GM18505 (cell line): ENCODE results near the gene ZDHHC1.

Source experiments
- ATAC-seq: cut with Tn5 transposase; IDR thresholded peaks from one replicate; pipeline ENCODE4 v1.9.1; 2021; ENCODE audit not compliant: unreplicated experiment
- POLR2A ChIP-seq: IDR thresholded peaks from 4 replicates; pipeline ENCODE4 v1.6.1; 2011; ENCODE audit warnings: borderline replicate concordance; ENCODE audit not compliant: insufficient read depth, insufficient read length; ENCODE audit errors: extremely low read depth

Gene ZDHHC1

DNA sequence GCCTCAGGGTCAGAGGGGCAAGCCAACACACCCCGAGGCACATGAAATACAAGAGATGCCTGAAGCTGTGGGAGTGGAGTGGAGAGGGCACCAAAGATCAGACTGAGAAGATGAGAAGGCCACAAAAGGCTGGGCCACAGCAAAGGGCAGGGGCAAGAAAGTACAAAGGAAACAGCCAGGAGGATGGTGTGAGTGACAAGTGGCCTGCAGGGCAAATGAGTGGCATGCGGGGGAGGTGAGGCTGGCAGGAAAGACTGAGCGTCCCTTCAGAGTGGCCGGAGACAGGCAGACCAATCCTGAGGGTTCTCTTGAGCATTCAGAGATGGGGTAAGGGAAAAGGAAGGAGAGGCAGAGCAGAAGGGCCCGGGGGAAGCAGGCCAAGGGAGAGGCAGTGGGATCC lies 37.8 kb upstream of the ZDHHC1 start:
- TF ChIP-seq POLR2A = no peak
- ATAC-seq = no peak

DNA sequence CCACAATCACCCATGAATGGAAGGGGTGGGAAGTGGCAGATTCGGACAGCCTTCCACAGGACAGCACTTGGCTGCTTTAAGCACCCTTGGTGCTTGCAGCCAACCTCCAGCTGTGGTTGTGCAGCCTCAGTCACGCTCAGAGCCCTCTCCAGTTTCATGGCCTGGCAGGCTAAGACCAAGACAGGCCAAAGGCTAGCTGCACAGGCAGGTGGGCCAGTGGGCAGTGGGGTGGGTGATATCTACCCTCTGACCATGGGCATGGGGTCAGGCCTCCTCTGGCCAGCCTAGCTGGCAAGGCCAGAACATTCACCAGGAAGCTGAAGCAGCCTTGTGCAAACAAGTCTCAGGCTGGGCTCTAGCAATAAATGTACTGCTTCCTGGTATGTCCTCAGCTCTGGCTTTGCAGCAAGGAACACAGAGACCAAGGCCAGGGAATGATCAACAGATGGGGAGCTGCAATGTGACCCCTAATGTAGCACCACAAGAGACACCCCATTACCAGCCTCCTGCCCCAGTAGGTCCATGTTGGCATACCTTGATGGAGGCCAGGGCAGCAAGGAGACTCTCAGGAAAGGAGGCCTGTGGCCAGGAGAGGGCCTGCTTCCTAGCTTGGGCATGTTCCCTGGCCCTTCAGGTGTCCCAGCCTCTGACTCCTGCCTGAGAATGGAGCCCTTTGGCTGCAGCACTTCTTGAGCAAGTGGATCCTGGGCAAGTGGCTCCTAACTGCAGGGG lies 35.6 kb upstream of the ZDHHC1 start:
- no peak for ATAC-seq

GRCh38 chr16:67451061-67451703 lies 34.9 kb upstream of the ZDHHC1 start:
- no peak for TF ChIP-seq POLR2A
- no peak for ATAC-seq

More for the DNA sequence above, 35.6 kb upstream of the ZDHHC1 start:
- no peak for TF ChIP-seq POLR2A

DNA sequence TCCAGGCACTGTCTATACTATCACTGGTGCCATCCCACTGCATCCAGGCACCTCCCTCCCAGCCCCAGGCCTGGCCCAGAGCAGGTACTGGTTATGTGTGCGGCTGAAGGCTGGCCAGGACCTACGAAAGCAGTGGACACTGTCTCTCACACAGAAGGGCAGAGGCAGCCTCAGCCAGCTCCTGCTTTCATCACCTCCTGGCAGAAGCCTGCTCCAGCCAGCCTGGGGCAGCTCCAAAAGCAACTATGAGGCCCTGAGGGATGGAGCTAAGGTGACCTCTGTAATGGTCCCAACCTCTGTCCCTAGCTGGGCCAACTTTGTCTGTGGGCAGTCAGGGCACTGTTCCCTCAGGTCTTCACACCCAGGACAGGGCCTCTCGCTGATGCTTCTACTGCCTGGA lies 33.5 kb upstream of the ZDHHC1 start:
- no peak for ATAC-seq
- no peak for TF ChIP-seq POLR2A

- no peak for TF ChIP-seq POLR2A
- ATAC-seq = no peak
These were observed 33.1 kb upstream of the ZDHHC1 start for GRCh38 chr16:67449336-67449735.

- no peak for TF ChIP-seq POLR2A
- ATAC-seq = no peak
These were observed 32.3 kb upstream of the ZDHHC1 start for GRCh38 chr16:67448580-67448979.

GRCh38 chr16:67447508-67448076 lies 31.3 kb upstream of the ZDHHC1 start:
- no peak for TF ChIP-seq POLR2A
- no peak for ATAC-seq

- no peak for ATAC-seq
- TF ChIP-seq POLR2A = no peak
These were observed 30.8 kb upstream of the ZDHHC1 start for GRCh38 chr16:67446968-67447507.

- TF ChIP-seq POLR2A = no peak
- ATAC-seq = no peak
These were observed 29.9 kb upstream of the ZDHHC1 start for GRCh38 chr16:67445913-67446907.

- no peak for ATAC-seq
These were observed 29.2 kb upstream of the ZDHHC1 start for GRCh38 chr16:67445441-67445912.

DNA sequence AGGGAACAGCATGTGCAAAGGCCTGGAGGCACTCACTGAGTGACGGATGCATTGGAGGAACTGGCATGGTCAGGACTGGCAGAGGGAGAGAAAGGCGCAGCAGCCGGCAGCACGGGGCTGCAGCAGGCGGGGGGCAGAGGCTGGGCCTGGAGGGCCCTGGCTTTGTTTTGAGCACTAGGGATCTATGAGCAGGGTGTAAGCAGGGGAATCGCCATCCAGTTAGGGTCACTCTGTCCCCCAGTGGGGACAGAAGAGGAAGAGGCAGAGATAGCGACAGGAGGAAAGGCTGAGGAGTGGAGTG lies 28.8 kb upstream of the ZDHHC1 start:
- TF ChIP-seq POLR2A = no peak

More at GRCh38 chr16:67445441-67445912, 29.2 kb upstream of the ZDHHC1 start:
- no peak for TF ChIP-seq POLR2A

DNA sequence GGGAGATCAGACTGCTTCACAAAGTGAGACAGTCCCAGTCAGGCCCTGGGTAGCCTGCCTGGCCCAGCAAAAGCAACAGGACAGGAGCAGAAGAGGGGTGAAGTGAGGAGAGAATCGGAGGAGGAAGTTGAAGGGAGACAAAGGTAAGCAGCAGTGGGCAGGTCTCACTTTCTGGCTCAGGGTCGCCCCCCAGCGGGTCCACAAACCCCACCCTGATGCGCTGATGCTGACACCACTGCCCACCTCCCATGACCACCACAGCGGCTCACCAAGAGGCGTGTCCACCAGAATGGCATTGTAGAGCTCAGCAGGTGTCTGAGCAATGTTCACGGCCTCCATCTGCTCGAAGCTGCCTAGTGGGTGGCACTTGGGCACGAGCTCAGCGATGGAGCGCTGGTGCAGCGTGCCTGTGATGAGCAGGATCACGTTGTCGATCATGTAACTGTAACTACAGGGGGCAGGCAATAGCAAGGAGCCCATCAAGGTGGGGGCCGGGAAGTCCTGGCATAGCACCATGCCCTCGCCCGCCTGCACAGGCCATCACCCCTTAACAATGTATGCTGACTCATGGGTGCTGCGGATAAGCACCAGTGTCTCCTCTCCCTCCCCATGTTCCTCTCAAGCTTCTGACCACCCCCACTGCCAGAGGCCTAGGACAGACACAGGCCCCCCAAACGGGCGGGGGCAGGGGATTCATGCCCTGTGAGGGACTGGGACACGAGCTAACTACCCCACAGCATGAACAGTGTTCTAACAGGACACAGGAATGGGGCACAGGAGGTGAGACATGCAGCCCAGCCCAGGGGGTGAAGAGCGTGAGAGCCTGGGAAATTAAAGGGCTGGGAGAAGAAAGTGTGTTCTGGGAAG lies 28.2 kb upstream of the ZDHHC1 start:
- no peak for TF ChIP-seq POLR2A
- no peak for ATAC-seq

More for the DNA sequence above, 28.8 kb upstream of the ZDHHC1 start:
- no peak for ATAC-seq
